ENCODE data around the gene EPHA6. TPM values are rescaled to one million over a fixed set of nuclear protein-coding genes. Genes with fewer than 3 reads are reported as not detected.
"Not testable (repeated sequence)": the region's sequence is repeated elsewhere in the genome, so short reads cannot be mapped to it uniquely, and the experiment has no call there.

Gene EPHA6
- total and polyA plus RNA-seq, 7 donors: 0.04 TPM; not detected in 6

DNA sequence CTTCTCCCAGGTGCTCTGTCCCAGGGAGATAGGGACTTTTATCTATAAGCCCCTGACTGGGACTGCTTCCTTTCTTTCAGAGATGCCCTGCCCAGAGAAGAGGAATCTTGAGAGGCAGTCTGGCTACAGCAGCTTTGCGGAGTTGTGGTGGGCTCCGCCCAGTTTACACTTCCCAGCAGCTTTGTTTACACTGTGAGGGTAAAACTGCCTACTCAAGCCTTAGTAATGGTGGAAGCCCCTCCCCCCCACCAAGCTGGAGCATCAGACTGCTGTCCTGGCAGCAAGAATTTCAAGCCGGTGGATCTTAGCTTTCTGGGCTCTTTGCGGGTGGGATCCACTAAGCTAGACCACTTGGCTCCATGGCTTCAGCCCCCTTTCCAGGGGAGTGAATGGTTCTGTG is 696.4 kb downstream of the EPHA6 start:
- WGBS, 3 donors: 71 to 77% (median 74%) methylated on average over 4 of the region's 4 CpGs
- Histone ChIP-seq H3K36me3 (ENCODE audit: insufficient read depth in 1 of 2, low read depth in 1 of 2) (no peaks in the 10 kb centered on the region), H3K27ac (no peak overlapping the region), H3K4me3 (no peak overlapping the region), H3K27me3 (ENCODE audit: insufficient read depth in 3 of 3, low read length in 2 of 3) (no peaks in the 10 kb centered on the region), H3K4me1 (no peaks in the 10 kb centered on the region), H3K9me3 (peaks cover 4% of the 10 kb centered on the region)
- intact Hi-C loops (cut with DNase I): no loop called here
- ATAC-seq (no peak), DNase-seq (no peak)
- TF ChIP-seq, protein P1, sequence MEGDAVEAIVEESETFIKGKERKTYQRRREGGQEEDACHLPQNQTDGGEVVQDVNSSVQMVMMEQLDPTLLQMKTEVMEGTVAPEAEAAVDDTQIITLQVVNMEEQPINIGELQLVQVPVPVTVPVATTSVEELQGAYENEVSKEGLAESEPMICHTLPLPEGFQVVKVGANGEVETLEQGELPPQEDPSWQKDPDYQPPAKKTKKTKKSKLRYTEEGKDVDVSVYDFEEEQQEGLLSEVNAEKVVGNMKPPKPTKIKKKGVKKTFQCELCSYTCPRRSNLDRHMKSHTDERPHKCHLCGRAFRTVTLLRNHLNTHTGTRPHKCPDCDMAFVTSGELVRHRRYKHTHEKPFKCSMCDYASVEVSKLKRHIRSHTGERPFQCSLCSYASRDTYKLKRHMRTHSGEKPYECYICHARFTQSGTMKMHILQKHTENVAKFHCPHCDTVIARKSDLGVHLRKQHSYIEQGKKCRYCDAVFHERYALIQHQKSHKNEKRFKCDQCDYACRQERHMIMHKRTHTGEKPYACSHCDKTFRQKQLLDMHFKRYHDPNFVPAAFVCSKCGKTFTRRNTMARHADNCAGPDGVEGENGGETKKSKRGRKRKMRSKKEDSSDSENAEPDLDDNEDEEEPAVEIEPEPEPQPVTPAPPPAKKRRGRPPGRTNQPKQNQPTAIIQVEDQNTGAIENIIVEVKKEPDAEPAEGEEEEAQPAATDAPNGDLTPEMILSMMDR (IDR thresholded peaks at IDR 0.05): no peak

DNA sequence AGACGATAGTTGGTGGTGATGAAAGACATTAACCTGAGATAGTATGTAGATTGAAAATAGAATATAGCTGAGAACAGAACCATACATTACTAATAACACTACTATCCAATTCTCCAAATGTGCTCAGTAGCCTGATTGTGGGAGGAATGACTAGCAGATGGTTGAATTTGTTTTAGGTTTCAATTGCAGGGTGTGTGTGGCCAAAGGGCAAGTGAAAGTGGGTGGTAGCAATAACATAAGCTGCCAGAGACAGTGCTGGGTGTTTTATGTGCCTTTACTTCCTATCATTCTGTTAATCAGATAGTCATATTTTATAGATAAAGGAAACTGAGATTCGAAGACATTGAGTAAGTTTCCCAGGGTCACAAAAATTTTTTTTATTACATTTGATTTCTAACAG is 700.7 kb downstream of the EPHA6 start:
- H3K36me3 ChIP-seq (ENCODE audit: insufficient read depth in 1 of 2, low read depth in 1 of 2): no peaks in the 10 kb centered on the region
- no peak overlapping the region for H3K27ac ChIP-seq
- ATAC-seq: no peak
- TF ChIP-seq, protein P1 (IDR thresholded peaks at IDR 0.05): no peak
- H3K4me1 ChIP-seq: no peaks in the 10 kb centered on the region
- no peak for DNase-seq
- no peaks in the 10 kb centered on the region for H3K27me3 ChIP-seq (ENCODE audit: insufficient read depth in 3 of 3, low read length in 2 of 3)
- H3K9me3 ChIP-seq: no peaks in the 10 kb centered on the region
- no peak overlapping the region for H3K4me3 ChIP-seq
- 83 to 86% (median 84%) methylated on average over 2 of the region's 2 CpGs for WGBS, 3 donors
- intact Hi-C loops (cut with DNase I): no loop called here

DNA sequence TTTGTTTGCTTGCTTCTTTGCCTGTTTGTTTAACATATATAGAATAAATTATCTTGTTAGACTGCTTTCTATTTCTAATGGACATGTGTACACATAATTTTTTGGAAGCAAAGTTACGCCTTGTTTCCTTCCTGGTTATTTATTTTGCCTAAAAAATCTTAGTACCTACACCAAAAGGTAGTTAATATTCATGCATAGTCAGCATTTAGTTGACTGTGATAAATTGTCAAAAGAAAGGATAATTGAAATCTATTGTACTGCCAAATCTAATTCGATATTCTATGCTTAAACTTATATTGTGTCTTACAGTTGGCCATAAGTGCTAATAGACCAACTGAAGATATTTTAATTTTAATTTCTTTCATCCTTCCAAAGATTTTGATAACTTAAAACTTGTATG is 716.3 kb downstream of the EPHA6 start:
- ATAC-seq: no peak
- H3K27ac ChIP-seq: no peak overlapping the region
- H3K36me3 ChIP-seq (ENCODE audit: insufficient read depth in 1 of 2, low read depth in 1 of 2): no peaks in the 10 kb centered on the region
- H3K9me3 ChIP-seq: no peaks in the 10 kb centered on the region
- no peaks in the 10 kb centered on the region for H3K4me1 ChIP-seq
- H3K4me3 ChIP-seq: no peak overlapping the region
- TF ChIP-seq, protein P1 (IDR thresholded peaks at IDR 0.05): no peak
- no peak for DNase-seq
- intact Hi-C loops (cut with DNase I): no loop called here
- WGBS, 3 donors: 79 to 93% (median 81%) methylated on average over 2 of the region's 2 CpGs
- no peaks in the 10 kb centered on the region for H3K27me3 ChIP-seq (ENCODE audit: insufficient read depth in 3 of 3, low read length in 2 of 3)

DNA sequence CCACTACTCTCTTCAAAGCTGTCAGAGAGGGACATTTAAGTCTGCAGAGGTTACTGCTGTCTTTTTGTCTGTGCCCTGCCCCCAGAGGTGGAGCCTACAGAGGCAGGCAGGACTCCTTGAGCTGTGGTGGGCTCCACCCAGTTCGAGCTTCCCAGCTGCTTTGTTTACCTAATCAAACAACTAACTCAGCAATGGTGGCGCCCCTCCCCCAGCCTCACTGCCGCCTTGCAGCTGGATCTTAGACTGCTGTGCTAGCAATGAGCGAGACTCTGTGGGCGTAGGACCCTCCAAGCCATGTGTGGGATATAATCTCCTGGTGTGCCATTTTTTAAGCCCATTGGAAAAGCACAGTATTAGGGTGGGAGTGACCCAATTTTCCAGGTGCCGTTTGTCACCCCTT is 733.2 kb downstream of the EPHA6 start:
- H3K4me1 ChIP-seq; H3K4me3 ChIP-seq; intact Hi-C loops (cut with DNase I); H3K27ac ChIP-seq; H3K9me3 ChIP-seq; H3K36me3 ChIP-seq (ENCODE audit: insufficient read depth in 1 of 2, low read depth in 1 of 2); H3K27me3 ChIP-seq (ENCODE audit: insufficient read depth in 3 of 3, low read length in 2 of 3); ATAC-seq: not testable (repeated sequence)
- peak in 1 of 2 donors; percentile 42 for DNase-seq
- whole genome bisulfite sequencing, 3 donors: 78 to 87% (median 83%) methylated on average over 6 of the region's 6 CpGs

DNA sequence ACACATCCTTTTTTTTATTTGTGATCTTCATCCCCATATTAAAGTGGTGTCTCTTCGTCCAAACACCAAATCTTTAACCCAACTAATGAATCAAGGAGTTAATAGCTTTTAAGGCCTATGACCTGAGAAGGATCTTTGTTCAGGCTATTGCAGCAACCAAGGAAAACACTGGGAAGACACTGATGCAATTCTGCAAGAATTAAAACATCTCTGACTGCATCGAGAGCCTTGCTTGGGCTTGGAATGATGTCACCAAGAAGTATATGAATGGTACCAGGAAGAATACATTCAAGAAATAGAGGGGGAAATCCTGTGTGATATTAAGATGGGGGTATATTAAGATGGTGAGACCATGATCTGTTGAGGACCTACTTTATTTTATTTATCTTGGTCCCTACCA is 736.0 kb downstream of the EPHA6 start:
- DNase-seq: no peak

More for the DNA sequence above, 736.0 kb downstream of the EPHA6 start:
- TF ChIP-seq, protein P1 (IDR thresholded peaks at IDR 0.05): no peak
- WGBS, 3 donors: 43 to 68% (median 62%) methylated on average over 2 of the region's 2 CpGs
- Histone ChIP-seq H3K4me3 (no peak overlapping the region), H3K9me3 (no peaks in the 10 kb centered on the region), H3K27ac (no peak overlapping the region), H3K27me3 (ENCODE audit: insufficient read depth in 3 of 3, low read length in 2 of 3) (no peaks in the 10 kb centered on the region), H3K4me1 (no peaks in the 10 kb centered on the region), H3K36me3 (ENCODE audit: insufficient read depth in 1 of 2, low read depth in 1 of 2) (no peaks in the 10 kb centered on the region)
- intact Hi-C loops (cut with DNase I): no loop called here
- ATAC-seq: no peak
